ENCODE measurements around the gene BUB1.

- TF ChIP-seq EP300 (IDR thresholded peaks at IDR 0.05): no peak
- TF ChIP-seq CTCF (IDR thresholded peaks at IDR 0.05): no peak
- TF ChIP-seq POLR2A (IDR thresholded peaks at IDR 0.05): no peak
- no peak for TF ChIP-seq POLR2AphosphoS5 (IDR thresholded peaks at IDR 0.05)
Measured at GRCh38 chr2:110682872-110683271, 5.0 kb upstream of the BUB1 start.
